B cell (primary cell): ENCODE data around the gene DAAM2. TPM values are rescaled to one million over a fixed set of nuclear protein-coding genes. Genes with fewer than 3 reads are reported as not detected.

Experiments used
- ATAC-seq: fragments of 200-7000 bp; cut with Tn5 transposase; one replicate; pipeline ENCODE4 v1.10.0; 2021; ENCODE audit warnings: low read depth, mild to moderate bottlenecking, moderate number of reproducible peaks, moderate library complexity
- CTCF ChIA-PET: fragments of 350-600 bp; sonication (Branson Sonifier 250); formaldehyde crosslinking; loops from one replicate; lab custom pipeline; 2021; ENCODE audit warnings: antibody characterized with exemption, inconsistent platforms; lab: Charles Lee
- POLR2A ChIA-PET: fragments of 350-600 bp; sonication (Branson Sonifier 250); formaldehyde crosslinking; loops from one replicate; lab custom pipeline; 2021; ENCODE audit warnings: antibody characterized with exemption; lab: Charles Lee
- DNase-seq: peaks from one replicate; pipeline ENCODE4 v3.0.0; 2013
- H2AFZ ChIP-seq: 2 replicates; pipeline ENCODE4 v1.6.1; 2012; ENCODE audit warnings: mild to moderate bottlenecking, low read depth, low read length; ENCODE audit not compliant: insufficient read depth, poor library complexity, severe bottlenecking
- H3K27ac ChIP-seq, 2 donors: 1 replicate in 1 of 2; 2 replicates in 1 of 2; pipeline ENCODE4 v1.5.1; 2012 to 2013; ENCODE audit warnings: low read length in 2 of 2, mild to moderate bottlenecking in 2 of 2, moderate library complexity in 1 of 2
- H3K27me3 ChIP-seq, 4 experiments: fragments of 200-600 bp in 1 of 4; sonication (generic) in 1 of 4; replicated peaks in 1 of 4; 1 replicate in 2 of 4; 2 replicates in 2 of 4; pipeline versions ENCODE4 v1.6.1 to v1.7.0; 2013 to 2016; ENCODE audit warnings: low read length in 3 of 4, mild to moderate bottlenecking in 2 of 4, mixed read lengths in 1 of 4, moderate library complexity in 1 of 4; ENCODE audit not compliant: insufficient read depth in 4 of 4, control insufficient read depth in 3 of 4; ENCODE audit errors: control extremely low read depth in 1 of 4
- H3K36me3 ChIP-seq, 2 experiments: replicated peaks in 1 of 2; 1 replicate in 1 of 2; 2 replicates in 1 of 2; pipeline versions ENCODE4 v1.6.1 to v1.7.1; 2013; ENCODE audit warnings: low read length in 1 of 2; ENCODE audit not compliant: insufficient read depth in 2 of 2, control insufficient read depth in 1 of 2; ENCODE audit errors: control extremely low read depth in 1 of 2, extremely low read depth in 1 of 2
- H3K4me1 ChIP-seq, 2 donors: fragments of 200-600 bp in 1 of 2; sonication (generic) in 1 of 2; 1 replicate in 1 of 2; 2 replicates in 1 of 2; pipeline versions ENCODE4 v1.5.1 to v1.6.1; 2013 to 2017; ENCODE audit warnings: low read length in 2 of 2; ENCODE audit not compliant: control insufficient read depth in 2 of 2, insufficient read depth in 2 of 2
- H3K4me2 ChIP-seq: replicated peaks from 2 replicates; pipeline ENCODE3; 2012; ENCODE audit warnings: mild to moderate bottlenecking, low read depth, low read length; ENCODE audit not compliant: poor library complexity, severe bottlenecking
- H3K4me3 ChIP-seq, 5 experiments: fragments of 200-600 bp in 1 of 5; sonication (generic) in 1 of 5; 1 replicate in 3 of 5; 2 replicates in 2 of 5; pipeline versions ENCODE4 v1.5.1 to v1.7.0; 2011 to 2016; ENCODE audit warnings: low read length in 4 of 5, mild to moderate bottlenecking in 4 of 5, low read depth in 2 of 5, control low read depth in 1 of 5, moderate library complexity in 1 of 5; ENCODE audit not compliant: insufficient read depth in 1 of 5; ENCODE audit errors: control extremely low read depth in 1 of 5, extremely low read depth in 1 of 5
- H3K79me2 ChIP-seq: fragments of 200-600 bp; sonication (generic); one replicate; pipeline ENCODE4 v1.6.0; 2016; ENCODE audit warnings: low read length; ENCODE audit not compliant: control insufficient read depth, insufficient read depth
- H3K9ac ChIP-seq: fragments of 200-600 bp; sonication (generic); 2 replicates; pipeline ENCODE4 v1.6.1; 2017; ENCODE audit warnings: mild to moderate bottlenecking, low read length, moderate library complexity
- H3K9me3 ChIP-seq, 3 donors: one replicate each; pipeline versions ENCODE4 v1.6.1 to v1.7.1; 2013; ENCODE audit warnings: low read length in 2 of 3; ENCODE audit not compliant: control insufficient read depth in 2 of 3, insufficient read depth in 1 of 3; ENCODE audit errors: control extremely low read depth in 1 of 3
- H4K20me1 ChIP-seq: 2 replicates; pipeline ENCODE4 v1.6.0; 2012; ENCODE audit warnings: mild to moderate bottlenecking, low read length; ENCODE audit not compliant: insufficient read depth, control insufficient read depth, poor library complexity, severe bottlenecking
- H3K27ac Mint-ChIP-seq: one replicate; pipeline ENCODE4 v1.8.0; 2021; ENCODE audit warnings: mixed read lengths
- H3K27me3 Mint-ChIP-seq: one replicate; pipeline ENCODE4 v1.8.0; 2021; ENCODE audit warnings: mixed read lengths
- H3K4me1 Mint-ChIP-seq: one replicate; pipeline ENCODE4 v1.8.0; 2021; ENCODE audit warnings: mixed read lengths
- H3K4me3 Mint-ChIP-seq: one replicate; pipeline ENCODE4 v1.8.0; 2021; ENCODE audit warnings: mixed read lengths
- H3K9me3 Mint-ChIP-seq: one replicate; pipeline ENCODE4 v1.8.0; 2022; ENCODE audit warnings: mixed read lengths; ENCODE audit not compliant: insufficient read depth
- CTCF ChIP-seq: fragments of 200-600 bp; IDR thresholded peaks from one replicate; pipeline ENCODE4 v1.8.0; 2022; ENCODE audit warnings: antibody characterized with exemption, mild to moderate bottlenecking
- EZH2 ChIP-seq: IDR thresholded peaks from 2 replicates; pipeline ENCODE4 v1.6.1; 2012; ENCODE audit warnings: borderline replicate concordance, low read depth, mild to moderate bottlenecking, moderate library complexity, low read length; ENCODE audit not compliant: insufficient read depth, poor library complexity, severe bottlenecking
- WGBS: methylation state at CpG from one replicate; pipeline ENCODE4 v1.1.5; 2013; ENCODE audit warnings: missing lambda C conversion rate; ENCODE audit not compliant: insufficient coverage; 5-methylcytosine and 5-hydroxymethylcytosine counted together
- intact Hi-C: fragments of 100-400 bp; cut with micrococcal nuclease; formaldehyde crosslinking; loops from one replicate; pipeline ENCODE4 v1.10.0; 2022
- polyA plus RNA-seq: library from polyadenylated mRNA; depleted of rRNA; stranded (reverse); fragments of >200 nt; gene quantifications from 2 replicates; pipeline ENCODE4 v1.2.3, GENCODE V29; 2012
- total RNA-seq, 2 donors: library from RNA; stranded (reverse); fragments of 120-200 nt in 1 of 2; gene quantifications; 1 replicate in 1 of 2; 2 replicates in 1 of 2; pipeline versions ENCODE4 v1.2.3 to v1.2.4, GENCODE V29; 2013 to 2022

The DAAM2 gene
- total and polyA plus RNA-seq, 2 donors (not counting 1 experiment from before 2014, with no cell fraction given), result not detected

GRCh38 chr6:39948199-39948791 is 156.1 kb downstream of the DAAM2 start:
- Histone ChIP-seq H3K36me3 (no peaks in the 10 kb centered on the region), H3K27ac (no peak overlapping the region), H3K4me2 (no peak overlapping the region), H3K4me3 (no peak overlapping the region), H3K9ac (no peak overlapping the region), H3K4me1 (no peaks in the 10 kb centered on the region), H3K27me3 (peaks cover 0 to 4% (median under 1%) of the 10 kb centered on the region in 4 experiments), H3K79me2 (no peaks in the 10 kb centered on the region), H3K9me3 (peaks cover 0 to 3% (median 0%) of the 10 kb centered on the region in 3 donors), H4K20me1 (no peaks in the 10 kb centered on the region), H2AFZ (no peak overlapping the region)
- H3K4me3 Mint-ChIP-seq, result no peak overlapping the region
- H3K27me3 Mint-ChIP-seq, result peaks cover 5% of the 10 kb centered on the region
- H3K9me3 Mint-ChIP-seq, result no peaks in the 10 kb centered on the region
- ChIA-PET CTCF (no interaction called here), POLR2A (no interaction called here)
- intact Hi-C loops, result no loop called here
- no peak for TF ChIP-seq EZH2
- H3K4me1 Mint-ChIP-seq, result no peaks in the 10 kb centered on the region
- DNase-seq, result no peak
- no peak for ATAC-seq
- H3K27ac Mint-ChIP-seq, result no peak overlapping the region
- 71% methylated on average over 1 of the region's 5 CpGs for WGBS

- Histone ChIP-seq H3K27ac (no peak overlapping the region), H3K4me3 (no peak overlapping the region), H3K79me2 (no peaks in the 10 kb centered on the region), H2AFZ (no peak overlapping the region), H4K20me1 (no peaks in the 10 kb centered on the region), H3K9me3 (peaks cover 0 to 3% (median 0%) of the 10 kb centered on the region in 3 donors), H3K4me1 (no peaks in the 10 kb centered on the region), H3K36me3 (no peaks in the 10 kb centered on the region), H3K9ac (no peak overlapping the region), H3K4me2 (no peak overlapping the region), H3K27me3 (peaks cover 0 to 4% (median under 1%) of the 10 kb centered on the region in 4 experiments)
- intact Hi-C loops, result no loop called here
- ChIA-PET POLR2A (no interaction called here), CTCF (no interaction called here)
- H3K9me3 Mint-ChIP-seq, result peaks cover 2% of the 10 kb centered on the region
- H3K27me3 Mint-ChIP-seq, result peaks cover 5% of the 10 kb centered on the region
- no peak overlapping the region for H3K4me3 Mint-ChIP-seq
- TF ChIP-seq CTCF (no peak), EZH2 (no peak)
- DNase-seq, result no peak
- no peak for ATAC-seq
- H3K4me1 Mint-ChIP-seq, result no peaks in the 10 kb centered on the region
- H3K27ac Mint-ChIP-seq, result no peak overlapping the region
Measured at GRCh38 chr6:39950125-39950720, 158.0 kb downstream of the DAAM2 start.
